Stimulated activated CD4-positive, alpha-beta T cell treated with anti-CD3 and anti-CD28 coated beads, TNF-alpha, amount 100 ng/mL, for 4 hours (primary cell): Measurements from ENCODE around the gene LMX1B.

Experiments used
- DNase-seq, 3 experiments: peaks; one replicate each; pipeline ENCODE4 v3.0.0-alpha.2; 2020; ENCODE audit warnings: low read depth in 3 of 3

Gene LMX1B

GRCh38 chr9:126617823-126618165 lies 4.1 kb downstream of the LMX1B start:
- DNase-seq: no peak

GRCh38 chr9:126618190-126618584 lies 4.5 kb downstream of the LMX1B start:
- DNase-seq: no peak

- DNase-seq: no peak
Observed at GRCh38 chr9:126618585-126619360, 5.0 kb downstream of the LMX1B start.

GRCh38 chr9:126619361-126620135 lies 5.8 kb downstream of the LMX1B start:
- DNase-seq: no peak

- no peak for DNase-seq
Observed at GRCh38 chr9:126620478-126620877, 6.8 kb downstream of the LMX1B start.

GRCh38 chr9:126621061-126621918 lies 7.6 kb downstream of the LMX1B start:
- no peak for DNase-seq

GRCh38 chr9:126621919-126622735 lies 8.4 kb downstream of the LMX1B start:
- no peak for DNase-seq

GRCh38 chr9:126623314-126623666 lies 9.6 kb downstream of the LMX1B start:
- no peak for DNase-seq

- no peak for DNase-seq
Observed at GRCh38 chr9:126623667-126624478, 10.1 kb downstream of the LMX1B start.

- no peak for DNase-seq
Observed at GRCh38 chr9:126624479-126624826, 10.7 kb downstream of the LMX1B start.

GRCh38 chr9:126624912-126625311 lies 11.2 kb downstream of the LMX1B start:
- DNase-seq: no peak

- DNase-seq: no peak
Observed at GRCh38 chr9:126625329-126626126, 11.8 kb downstream of the LMX1B start.

GRCh38 chr9:126626127-126626925 lies 12.6 kb downstream of the LMX1B start:
- no peak for DNase-seq

- no peak for DNase-seq
Observed at GRCh38 chr9:126626926-126627233, 13.2 kb downstream of the LMX1B start.

GRCh38 chr9:126628146-126628545 lies 14.4 kb downstream of the LMX1B start:
- DNase-seq: no peak

- DNase-seq: no peak
Observed at GRCh38 chr9:126628969-126629674, 15.4 kb downstream of the LMX1B start.

- DNase-seq: no peak
Observed at GRCh38 chr9:126630458-126631237, 16.9 kb downstream of the LMX1B start.

- DNase-seq: no peak
Observed at GRCh38 chr9:126631254-126631653, 17.5 kb downstream of the LMX1B start.
